AML-193 (cell line): ENCODE results near the gene PLIN5.

Source experiments
- DNase-seq, 2 experiments: peaks; one replicate each; lab custom pipeline; 2025; lab: John Stamatoyannopoulos, UW

The PLIN5 gene, protein sequence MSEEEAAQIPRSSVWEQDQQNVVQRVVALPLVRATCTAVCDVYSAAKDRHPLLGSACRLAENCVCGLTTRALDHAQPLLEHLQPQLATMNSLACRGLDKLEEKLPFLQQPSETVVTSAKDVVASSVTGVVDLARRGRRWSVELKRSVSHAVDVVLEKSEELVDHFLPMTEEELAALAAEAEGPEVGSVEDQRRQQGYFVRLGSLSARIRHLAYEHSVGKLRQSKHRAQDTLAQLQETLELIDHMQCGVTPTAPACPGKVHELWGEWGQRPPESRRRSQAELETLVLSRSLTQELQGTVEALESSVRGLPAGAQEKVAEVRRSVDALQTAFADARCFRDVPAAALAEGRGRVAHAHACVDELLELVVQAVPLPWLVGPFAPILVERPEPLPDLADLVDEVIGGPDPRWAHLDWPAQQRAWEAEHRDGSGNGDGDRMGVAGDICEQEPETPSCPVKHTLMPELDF

DNA sequence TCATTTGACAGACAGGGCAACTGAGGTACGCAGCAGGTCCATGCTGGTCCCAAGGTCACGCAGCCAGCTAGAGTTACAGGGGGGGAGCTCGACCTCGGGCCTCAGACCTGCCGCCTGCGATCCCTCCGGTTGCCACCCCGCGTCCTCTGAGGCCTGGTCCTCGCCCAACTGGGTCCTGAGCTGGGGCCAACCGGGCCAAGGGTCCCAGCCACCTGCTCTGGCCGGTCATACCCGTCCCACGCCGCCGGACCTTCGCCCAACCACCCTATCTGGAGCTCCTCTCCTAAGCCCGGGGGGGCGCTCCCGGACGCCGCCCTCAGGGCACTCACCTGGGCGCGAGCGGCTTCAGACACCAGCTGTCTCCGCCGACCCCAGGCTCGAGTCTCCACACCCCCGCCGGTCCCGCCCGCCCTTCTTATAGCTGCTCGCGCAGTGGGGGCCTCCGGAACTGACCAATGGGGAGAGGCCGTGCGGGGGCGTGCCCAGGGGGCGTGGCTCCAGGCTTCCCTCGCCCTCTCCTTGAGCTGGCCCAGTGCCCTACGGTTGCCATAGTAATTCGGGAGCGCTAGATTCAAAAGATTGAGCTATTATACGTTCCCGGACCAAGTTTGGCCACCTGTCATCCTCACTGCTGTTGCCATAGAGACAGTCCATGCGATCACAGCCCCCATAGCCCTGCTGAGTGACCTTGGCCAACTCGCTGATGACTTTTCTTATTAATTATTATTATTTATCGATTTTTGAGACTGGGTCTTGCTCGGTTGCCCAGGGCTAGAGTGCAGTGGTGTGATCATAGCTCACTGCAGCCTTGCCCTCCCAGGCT is at the start of gene PLIN5:
Gene PLIN5, minus strand, starts transcription at position 389 of the 823 bp plus-strand sequence. CDS start 1,150 bp downstream, outside the sequence.
- DNase-seq: no peak

DNA sequence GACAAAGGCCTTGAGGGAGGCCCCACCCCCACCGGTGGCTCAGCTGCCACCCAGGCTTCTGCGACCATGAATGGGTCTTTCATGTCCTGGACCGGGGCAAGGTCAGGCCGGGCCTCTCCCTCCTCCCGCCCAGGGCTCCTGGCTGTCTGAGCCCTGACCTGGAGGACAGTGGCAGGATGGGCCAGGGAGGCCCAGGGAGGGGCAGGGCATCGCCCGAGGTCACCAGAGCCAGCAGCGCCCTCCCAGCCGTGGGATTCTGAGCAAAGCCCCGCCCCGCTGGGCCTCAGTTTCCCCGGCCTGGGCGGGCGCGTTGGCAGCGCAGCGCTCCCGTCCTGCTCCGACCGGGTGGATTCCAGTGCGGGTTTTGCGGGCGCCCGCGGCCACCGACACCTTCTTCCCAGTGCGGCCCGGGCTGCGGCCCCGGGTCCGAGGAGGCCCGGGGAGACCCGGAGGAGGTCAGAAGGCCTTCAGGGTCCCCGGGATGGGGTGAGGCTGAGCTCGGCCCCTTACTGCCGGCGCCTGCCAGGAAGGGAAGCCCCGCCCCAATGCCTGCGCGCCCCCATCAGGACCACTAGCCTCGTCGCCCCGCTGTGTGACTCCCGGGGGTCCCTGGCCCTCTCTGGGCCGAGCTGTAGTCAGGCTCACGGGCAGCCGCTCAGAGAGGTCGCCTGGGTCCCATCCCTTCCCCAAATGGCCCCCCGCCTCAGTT is 49.1 kb upstream of the PLIN5 start:
- no peak for DNase-seq

DNA sequence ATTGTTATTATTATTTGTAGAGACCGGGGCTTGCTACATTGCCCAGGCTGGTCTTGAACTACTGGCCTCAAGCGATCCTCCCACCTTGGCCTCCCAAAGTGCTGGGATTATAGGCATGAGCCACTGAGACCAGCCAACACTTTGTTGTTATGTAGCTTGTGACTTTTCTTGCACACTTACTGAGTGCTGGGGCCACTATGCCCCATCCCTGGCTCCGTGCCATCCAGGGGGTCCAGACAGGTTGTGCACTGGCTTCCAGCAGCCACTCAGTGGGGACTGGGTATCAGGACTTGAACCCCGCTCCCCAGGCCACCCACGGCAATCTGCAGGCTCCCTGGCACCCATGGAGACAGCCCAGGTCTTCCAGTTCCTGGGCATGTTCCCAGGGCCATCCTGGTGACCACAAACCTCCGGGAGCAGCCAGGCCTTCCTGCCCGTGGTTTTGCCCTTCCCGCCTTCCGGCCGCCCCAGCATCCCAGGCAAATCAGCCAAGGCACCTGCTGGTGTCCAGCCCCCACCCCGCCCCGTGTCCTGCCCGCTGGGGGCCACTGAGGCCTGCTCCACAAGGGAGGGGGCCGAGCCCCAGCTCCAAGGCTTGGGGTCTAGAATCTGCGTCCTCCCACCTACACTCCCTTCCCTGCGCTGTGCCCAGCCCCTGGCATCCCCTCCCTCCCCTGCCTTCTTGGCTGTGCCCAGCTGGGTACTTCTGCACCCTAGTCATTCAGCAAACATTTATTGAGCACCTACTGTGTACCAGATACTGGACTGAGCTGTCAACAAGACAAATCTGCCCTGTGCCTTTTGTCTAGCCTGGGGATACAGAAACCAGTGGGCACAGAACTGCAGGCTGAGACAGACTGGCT is 48.2 kb upstream of the PLIN5 start:
- DNase-seq: no peak

DNA sequence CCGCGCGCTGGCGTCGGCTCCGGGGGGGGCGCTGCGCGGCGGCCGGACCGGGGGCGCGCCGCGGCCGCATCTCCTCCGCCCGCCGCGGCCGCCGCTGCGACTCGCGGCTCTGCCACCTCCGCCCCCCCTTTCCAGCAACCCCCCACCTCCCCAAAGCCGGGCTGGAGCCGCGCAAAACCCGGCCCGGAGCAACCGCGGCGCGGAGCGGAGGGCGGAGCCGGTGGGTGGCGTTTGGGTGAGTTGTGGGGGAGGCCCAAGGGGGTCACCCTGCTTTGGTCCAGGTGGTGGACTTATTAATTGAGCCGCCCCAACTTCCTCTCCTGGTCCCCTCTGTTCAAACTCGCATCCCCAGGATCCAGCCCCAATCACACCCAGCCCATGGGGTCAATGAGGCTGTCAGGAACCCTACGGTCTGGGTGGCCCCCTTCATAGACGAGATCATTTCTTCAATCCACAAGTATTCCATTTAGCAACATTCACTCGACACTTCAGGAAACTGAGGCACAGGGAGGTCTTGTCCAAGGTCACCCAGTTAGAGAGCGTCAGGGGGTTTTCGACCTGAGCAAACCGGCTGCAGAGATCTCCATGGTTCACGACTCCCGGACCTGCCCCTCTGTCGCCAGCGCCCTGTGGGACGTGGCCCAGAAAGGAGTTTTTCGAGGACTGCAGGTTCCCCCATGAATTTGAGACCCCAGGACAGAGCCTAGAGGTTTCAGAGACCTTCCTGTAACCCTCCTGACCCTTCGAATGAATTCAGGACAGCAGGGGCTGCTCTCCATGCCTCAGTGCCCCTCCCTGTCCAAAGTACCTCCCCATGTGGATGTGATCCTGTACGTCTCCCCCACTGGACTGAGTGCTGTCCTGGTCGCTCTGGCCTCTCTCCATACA is 46.9 kb upstream of the PLIN5 start:
- no peak for DNase-seq

DNA sequence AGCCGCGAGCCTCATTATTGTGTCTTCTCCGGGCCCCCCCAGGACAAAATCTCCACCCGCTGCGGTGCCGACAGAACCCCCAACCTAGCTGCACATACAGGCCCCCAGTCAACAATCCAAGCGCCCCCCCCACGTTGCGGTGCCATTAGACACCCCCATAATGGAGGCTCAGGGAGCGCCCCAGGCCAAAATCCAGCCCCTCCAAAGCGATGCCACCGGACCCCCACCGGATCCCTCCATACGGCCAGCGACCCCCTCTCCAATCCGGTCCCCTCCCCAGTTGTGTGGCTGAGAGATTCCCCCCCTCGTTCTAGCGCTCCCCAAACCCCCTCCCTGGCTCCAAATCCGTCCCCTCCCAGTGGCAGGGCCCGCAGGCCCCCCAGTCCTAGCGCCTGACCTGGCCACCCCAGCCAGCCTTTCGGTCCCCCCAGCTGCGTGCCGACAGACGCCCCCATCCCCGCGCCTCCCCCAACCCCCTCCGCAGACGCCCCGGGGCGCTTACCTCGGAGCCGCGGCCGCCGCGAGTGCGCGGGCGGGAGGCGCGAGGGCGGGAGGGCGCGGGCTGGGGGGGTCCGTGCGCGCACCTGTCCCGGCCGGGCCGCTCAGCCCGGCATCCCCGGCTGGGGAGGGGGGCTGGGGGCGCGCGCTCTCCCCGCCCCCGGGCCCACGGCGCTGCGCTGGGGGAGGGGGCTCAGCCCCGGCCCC is 46.1 kb upstream of the PLIN5 start:
- DNase-seq: no peak

DNA sequence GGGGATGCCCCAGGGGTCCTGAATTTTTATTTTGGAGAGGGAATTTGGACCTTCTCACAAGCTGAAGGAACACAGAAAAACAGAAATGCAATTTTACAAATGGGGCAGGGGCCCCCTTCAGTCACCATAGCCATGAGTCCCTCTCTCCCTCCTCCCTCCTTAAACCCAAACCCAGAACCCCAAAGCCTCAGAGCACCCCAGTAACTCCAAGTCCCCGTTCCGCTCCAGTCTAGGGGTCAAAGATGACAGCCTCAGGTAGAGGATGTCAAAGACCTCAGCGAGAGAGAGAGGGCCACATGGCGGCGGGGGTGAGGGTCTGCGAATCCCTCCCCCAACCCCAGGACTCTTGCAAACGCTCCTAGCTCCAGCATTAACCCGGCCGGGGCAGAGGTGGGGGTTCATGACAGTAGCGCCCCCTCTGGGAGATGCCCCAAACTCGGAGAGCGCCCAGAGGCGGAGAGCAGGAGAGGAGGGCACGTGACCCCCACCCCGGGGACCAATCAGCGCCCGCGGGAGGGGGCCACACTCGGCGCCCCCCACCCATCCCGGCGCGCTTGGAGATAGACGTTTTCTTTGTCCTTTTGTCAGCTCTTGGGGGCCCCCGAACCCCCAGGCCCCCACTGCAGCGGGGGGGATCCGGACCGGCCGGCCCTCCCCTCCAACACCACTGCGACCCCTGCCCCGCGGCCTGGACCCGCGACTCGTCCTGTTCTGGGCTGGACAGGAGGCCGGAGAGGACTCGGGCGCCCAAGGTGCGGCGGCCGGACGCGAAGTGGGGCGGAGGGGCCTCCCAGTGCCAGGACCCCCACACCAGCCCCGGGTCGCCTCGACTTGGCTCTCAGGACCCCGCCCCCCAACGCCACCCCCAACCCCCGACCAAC is 45.2 kb upstream of the PLIN5 start:
- no peak for DNase-seq

DNA sequence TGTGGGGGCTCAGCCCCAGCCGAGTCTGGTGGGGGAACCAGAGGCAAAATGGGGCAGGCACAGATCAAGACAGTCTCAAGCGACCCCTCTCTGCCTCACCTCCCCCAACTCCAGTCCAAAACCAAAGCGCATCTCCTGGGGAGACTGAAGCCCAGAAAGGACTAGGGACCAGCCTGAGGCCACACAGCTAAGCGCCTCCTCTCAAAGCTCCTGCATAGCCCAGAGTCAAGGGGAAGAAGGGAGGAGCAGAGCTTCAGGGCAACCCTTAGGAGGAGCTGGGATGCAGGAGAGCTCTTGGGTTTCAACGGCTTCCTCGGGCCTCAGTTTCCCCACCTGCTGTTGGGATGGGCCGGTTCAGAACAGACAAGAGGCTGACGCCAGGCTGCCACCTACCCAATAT is 44.4 kb upstream of the PLIN5 start:
- DNase-seq: no peak

DNA sequence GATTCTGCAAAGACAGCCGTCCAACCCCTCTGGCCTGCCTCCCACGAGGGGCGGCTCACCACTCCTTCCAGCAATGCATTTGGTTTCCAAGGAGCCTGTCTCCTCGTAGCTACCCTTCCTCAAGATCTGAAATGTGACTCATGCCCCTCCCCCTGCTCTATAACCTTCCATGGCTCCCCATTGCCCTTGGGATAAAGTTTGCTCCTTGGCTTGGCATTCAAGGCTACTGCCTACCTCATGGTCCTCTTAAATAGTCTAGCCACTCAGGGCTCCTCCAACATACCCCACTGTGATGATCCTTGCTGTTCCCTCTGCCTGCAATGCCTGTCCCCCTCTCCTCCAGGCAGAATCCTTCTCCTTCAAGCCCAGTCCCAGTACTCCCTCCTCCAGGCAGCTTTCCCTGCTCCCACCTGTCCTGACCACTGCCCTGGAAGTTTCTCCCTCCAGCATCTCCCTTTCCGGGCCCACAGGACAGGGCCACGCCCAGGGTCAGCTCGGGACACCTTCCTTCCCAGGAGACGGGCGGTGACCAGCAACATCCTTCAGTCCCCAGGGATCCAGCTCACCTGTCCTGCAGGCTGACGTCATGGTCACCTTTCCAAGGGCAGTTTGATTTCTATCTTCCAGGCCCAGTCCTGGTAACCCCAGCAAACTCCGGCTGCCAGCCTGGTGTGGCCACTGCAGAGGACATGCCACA is 43.7 kb upstream of the PLIN5 start:
- DNase-seq: no peak

DNA sequence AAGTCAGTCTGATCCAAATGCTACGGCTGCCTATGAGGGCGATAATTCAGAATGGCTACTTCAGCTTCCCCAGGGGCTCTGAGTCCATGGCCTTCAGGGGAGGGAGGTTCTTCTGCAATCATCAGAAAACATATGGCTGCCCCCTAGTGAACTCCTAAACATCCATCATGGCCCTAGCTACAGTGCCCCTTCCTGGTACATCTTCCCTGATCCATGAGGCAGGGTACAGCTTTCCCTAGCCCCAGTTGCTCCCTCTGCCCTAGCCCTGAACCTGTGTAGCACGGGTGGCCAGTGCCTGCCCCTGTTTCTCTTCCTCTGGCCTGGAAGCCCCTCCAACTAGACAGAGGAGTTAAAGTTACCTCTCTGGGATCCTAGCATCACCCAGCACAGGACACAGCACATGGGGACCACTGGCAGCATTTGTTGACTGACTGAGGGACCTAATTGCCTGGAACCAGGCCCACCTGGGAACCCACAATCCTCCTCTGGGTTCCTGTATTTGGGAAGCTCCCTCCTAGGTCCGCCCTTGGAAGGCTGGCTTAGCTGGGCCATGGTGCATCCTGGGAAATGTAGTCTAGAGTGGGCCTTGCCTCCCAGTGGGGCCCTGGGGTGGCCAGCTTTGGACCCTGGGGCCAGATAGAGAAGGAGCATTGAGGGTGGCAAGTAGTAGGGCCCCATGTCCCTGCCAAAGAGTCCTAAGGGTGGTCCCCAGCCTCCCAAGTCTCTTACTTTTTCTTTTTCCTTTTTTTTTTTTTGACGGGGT is 42.2 kb upstream of the PLIN5 start:
- no peak for DNase-seq

DNA sequence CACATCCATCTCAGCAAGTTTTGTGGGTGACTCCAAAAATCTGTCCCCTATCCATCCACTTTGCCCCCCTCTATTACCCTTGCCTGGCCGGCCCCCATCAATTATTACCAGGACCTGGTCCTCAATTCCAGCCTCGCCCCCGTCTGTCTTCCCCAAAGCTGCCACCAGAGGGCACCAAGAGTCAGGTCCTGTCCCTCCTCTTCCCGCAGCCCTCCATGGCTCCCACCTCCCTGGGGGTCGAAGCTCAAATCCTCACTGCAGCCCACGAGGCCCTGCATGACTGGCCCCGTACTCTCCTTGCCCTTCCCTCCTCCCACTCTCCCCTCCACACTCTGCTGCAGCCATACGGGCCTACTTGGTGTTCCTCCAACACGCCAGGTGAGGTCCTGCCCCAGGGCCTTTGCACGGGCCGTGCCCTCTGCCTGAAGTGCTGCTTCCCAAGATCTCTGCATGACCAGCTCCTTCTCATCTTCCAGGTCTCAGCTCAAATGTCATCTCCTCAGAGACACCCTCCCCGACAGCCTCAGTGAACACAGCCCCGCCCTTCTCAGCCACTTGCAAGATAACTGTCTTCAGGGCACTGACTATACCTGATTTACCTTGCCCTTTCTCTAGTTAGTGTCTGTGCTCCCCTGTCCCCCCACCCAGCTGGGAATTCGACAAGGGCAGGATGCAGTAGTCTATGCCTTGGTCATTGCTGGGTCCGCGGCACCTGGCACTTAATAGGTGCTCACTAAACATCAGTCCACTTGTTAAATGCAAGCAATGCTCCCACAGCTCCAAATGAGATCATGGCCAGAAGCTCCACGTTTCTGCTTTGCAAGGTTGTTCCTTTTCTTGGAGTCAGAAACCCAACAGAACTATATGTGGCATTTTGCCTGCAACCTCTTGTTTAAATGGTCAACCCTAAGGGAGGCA is 41.3 kb upstream of the PLIN5 start:
- peak in 1 of 2 experiments; percentile 20 for DNase-seq

DNA sequence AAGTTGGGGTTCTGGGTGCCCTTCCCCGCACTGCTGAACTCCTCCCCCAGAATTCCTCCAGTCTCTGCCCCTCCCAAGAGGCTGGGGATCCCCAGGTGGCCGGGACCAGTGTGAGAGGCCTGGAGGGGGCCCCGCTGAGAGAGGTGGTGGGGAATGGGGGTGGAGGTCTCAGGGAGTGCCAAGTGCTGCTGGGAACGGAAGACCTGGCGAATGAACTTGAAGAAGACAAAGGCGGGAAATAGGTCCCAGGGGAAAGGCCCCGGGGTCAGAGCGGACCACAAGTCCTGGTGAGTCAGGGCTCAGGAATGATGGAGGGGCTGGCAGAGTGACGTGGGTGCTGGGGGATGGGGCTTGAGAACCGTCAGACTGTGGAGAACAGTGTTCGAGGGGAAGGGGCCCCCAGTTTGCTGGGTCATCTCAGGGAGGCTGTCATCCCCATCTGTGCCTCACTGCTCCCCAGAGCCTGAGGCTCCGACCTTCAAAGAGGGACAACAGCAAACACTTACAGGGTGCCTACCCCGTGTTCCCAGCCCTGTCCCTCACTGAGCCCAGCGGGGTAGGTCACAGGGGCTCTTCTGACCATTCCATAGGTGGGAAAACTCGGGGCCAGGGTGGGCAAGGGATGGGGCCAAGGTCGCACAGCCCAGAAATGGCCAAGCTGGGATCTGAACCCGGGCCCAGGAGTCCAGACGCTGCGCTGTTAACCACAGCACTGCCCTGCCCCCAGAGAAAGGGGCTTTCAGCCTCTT is 40.4 kb upstream of the PLIN5 start:
- DNase-seq: no peak

DNA sequence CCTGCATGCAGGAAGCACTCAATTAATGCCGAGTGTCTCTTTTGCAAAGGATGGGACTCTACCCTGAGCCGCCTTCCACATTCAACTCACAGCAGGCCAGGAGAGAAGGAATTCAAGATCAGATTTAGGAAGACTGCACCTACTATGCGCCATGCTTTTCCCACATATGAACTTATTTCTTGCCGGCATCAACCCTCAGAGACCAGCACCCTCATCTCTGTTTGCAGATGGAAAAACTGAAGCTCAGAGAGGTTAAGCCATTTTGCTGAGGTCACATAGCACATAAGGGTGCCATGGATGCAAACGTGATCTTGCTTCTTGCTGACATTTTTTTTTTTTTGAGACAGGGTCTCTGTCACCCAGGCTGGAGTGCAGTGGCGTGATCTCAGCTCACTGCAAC is 38.7 kb upstream of the PLIN5 start:
- DNase-seq: no peak

DNA sequence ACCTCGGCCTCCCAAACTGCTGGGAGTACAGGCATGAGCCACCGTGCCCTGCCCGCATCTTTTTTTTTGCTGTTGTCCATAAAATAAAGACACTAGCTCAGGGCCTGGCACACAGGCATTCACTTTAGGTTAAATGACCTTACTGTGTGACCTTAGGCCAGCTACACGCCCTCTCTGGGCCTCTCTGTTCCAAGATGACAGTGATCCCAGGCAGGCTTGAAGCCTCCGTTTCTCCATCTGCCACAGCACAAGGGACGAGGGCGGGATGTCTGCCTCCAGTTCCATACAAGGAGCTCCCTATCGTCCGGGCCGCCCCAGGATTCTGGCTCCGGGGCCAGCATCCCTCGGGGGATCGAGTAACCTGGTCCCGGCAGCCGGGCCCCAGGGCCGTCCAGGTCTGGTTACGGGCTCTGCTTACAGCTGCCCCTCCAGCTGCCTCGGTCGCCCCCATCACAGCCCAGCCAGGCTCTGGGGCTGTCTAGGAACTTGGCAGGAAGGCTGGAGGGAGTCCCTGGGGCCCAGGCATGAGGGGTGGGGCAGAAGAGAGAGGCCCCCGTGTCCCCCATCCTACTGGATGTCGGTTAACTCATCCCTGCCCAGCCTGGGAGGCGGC is 36.4 kb upstream of the PLIN5 start:
- DNase-seq: no peak

DNA sequence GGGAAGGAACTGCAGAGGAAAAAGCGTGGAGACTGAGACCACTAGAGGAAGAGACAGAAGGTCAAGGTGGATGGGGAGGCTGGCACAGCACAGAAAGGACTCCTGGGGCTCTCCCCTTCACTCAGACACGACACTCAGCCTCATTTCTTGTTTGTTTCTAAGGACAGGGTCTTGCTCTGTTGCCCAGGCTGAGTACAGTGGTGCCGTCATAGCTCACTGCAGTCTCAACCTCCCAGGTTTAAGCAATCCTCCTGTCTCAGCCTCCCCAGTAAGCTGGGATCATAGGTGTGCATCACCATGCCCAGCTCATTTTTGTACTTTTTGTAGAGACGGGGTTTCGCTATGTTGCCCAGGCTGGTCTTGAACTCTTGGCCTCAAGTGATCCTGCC is 35.9 kb upstream of the PLIN5 start:
- no peak for DNase-seq

DNA sequence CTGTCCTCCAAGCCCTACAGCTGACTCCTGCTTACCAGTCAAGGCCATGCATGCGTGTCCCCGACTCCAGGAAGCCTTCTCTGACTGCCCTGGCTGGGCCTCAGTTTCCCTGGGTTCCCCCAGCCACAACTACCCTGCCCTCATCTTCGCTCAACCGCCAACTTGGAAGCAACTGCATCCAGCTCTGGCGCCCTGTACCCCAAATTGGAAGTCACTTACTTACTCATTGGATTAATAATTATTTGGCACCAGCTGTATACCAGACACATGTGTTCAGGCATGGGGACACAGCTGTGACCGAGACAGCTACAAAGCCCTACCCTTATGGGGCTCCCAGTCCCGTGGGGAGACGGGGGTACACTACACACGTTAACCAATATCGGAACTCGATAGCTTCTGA is 35.4 kb upstream of the PLIN5 start:
- DNase-seq: no peak
